GM21723 (cell line): Measurements from ENCODE around the gene TRIM24.

ENCODE experiments used
- ATAC-seq: cut with Tn5 transposase; IDR thresholded peaks from one replicate; pipeline ENCODE4 v1.9.1; 2021; ENCODE audit warnings: mild to moderate bottlenecking, moderate library complexity; ENCODE audit not compliant: unreplicated experiment

TRIM24 gene

DNA sequence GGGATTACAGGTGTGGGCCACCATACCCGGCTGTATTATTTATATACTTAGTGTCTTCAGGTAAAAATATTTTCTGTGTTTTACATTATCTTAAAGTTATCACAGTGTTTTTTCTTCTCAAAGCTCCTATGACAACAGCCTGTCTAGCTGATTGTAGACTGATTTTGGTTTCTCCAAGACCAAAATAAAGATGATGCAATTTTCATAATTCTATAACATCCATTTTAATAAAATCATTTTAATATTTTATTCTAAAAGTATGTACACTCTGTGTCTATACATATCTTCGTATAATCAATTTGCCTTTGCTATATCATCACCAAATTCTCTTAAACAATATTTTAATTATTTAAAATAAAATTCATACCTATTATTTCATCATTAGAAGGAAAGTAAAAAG is 108.6 kb downstream of the TRIM24 start:
- no peak for ATAC-seq

- no peak for ATAC-seq
Observed at GRCh38 chr7:138569418-138569817, 109.4 kb downstream of the TRIM24 start.

- ATAC-seq = no peak
Observed at GRCh38 chr7:138570715-138571114, 110.7 kb downstream of the TRIM24 start.

GRCh38 chr7:138573741-138574140 is 113.7 kb downstream of the TRIM24 start:
- ATAC-seq = no peak

- ATAC-seq = no peak
Observed at GRCh38 chr7:138575897-138576428, 115.9 kb downstream of the TRIM24 start.

GRCh38 chr7:138579136-138579535 is 119.1 kb downstream of the TRIM24 start:
- ATAC-seq = no peak

- no peak for ATAC-seq
Observed at GRCh38 chr7:138579671-138580070, 119.6 kb downstream of the TRIM24 start.

GRCh38 chr7:138581065-138581464 is 121.0 kb downstream of the TRIM24 start:
- ATAC-seq = no peak

DNA sequence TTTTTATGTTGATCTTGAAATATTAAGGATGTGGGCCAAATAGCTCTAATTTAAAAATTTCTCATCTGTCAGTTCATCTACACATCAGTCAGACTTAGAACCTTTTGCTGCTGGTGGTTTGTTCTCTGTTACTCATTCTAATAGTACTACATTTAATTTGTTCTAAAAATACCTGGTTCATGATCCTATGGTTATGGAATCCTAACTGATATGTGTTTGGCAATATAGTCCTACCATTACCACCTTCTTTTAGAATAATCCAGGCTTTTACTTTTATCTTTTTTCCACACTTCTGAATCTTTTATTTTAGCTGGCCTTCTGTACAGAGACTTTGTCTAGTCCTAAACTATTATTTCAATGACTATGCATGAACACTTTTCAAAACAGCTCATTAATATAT is 124.2 kb downstream of the TRIM24 start:
- ATAC-seq = no peak

GRCh38 chr7:138584696-138585095 is 124.6 kb downstream of the TRIM24 start:
- ATAC-seq = no peak

GRCh38 chr7:138585283-138585993 is 125.4 kb downstream of the TRIM24 start:
- ATAC-seq = no peak

DNA sequence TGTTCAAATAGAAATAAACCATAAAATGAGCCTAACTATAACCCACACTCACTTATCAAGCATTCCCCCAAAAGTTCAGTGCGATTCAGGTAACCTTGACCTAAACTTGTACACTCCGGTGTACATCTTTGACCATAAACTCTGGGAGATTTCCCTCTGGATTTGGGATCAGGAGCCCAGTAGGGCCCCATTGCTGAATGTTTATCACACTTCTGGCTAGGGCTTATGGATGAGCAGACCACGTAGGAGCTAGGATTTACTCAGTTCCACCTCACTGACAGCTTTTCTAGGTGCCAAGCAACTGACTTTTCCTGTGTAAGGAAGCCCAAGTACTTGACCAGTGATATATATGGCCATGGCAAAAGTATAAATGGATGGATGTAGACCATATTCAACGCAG is 127.4 kb downstream of the TRIM24 start:
- no peak for ATAC-seq

GRCh38 chr7:138588986-138589385 is 128.9 kb downstream of the TRIM24 start:
- no peak for ATAC-seq

DNA sequence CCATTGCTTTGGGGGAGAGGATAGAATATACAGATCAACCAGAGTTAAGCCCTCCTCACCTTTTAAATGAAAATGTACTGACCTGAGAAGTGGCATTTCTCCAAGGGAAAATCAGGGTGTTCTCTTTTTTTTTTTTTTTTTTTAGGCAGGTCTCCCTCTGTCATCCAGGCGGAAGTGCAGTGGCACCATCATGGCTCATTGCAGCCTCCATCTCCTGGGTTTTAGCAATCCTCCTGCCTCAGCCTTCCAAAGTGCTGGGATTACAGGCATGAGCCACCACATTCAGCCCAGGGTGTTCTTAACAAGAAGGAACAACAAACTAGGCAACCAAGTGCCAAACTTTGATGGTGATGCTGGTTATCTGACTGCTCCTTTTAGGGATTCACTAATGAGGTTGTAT is 130.1 kb downstream of the TRIM24 start:
- ATAC-seq = no peak

DNA sequence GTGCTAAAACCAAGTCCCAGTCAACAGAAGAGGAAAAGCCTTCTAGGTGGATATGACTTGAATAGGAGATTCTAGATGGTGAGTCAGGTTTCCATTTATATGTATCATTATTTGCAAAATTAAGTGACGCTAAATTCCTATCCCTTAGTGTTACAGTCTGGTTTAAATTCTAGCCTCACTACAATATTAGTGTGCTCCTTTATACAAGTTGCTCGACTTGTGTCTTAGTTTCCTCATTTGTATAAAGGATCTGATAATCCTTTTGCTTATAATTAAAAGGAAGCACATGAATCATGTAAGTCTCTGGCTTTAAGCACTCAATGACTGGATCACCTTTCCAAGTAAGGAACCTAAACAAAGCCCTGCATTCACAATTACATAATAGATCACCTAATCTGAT is 135.4 kb downstream of the TRIM24 start:
- ATAC-seq = no peak

DNA sequence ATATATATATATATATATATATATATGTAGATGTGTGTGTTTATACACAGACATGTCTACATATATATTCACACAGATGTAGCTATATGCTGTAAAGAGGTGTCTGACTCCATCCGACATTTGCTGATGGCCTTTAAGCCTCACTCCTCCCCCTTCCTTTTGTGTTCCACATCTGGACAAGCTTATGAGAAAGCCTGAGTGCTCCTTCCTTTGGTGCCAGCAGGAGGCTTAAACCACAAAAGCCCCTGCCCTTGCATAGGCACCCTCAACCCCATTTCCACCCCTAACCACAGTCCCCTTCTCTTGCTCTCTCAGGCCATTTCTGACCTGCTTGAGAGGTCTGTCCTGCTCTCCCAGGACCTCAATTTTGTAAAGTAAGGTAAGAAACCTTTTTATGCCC is 142.4 kb downstream of the TRIM24 start:
- ATAC-seq = no peak

GRCh38 chr7:138603549-138604318 is 143.7 kb downstream of the TRIM24 start:
- no peak for ATAC-seq

- no peak for ATAC-seq
Observed at GRCh38 chr7:138606236-138606635, 146.2 kb downstream of the TRIM24 start.

- no peak for ATAC-seq
Observed at GRCh38 chr7:138607216-138608126, 147.4 kb downstream of the TRIM24 start.

- no peak for ATAC-seq
Observed at GRCh38 chr7:138608275-138608674, 148.2 kb downstream of the TRIM24 start.

GRCh38 chr7:138610671-138611170 is 150.7 kb downstream of the TRIM24 start:
- ATAC-seq = no peak
